NCI-H1436 treated with DMSO at 0.1 percent for 48 hours (cell line): Measurements from ENCODE around the gene TSGA10.
"Not testable (repeated sequence)": the region's sequence is repeated elsewhere in the genome, so short reads cannot be mapped to it uniquely, and the experiment has no call there.

Experiments
- DNase-seq: peaks from one replicate; lab custom pipeline; 2025; lab: John Stamatoyannopoulos, UW

The TSGA10 gene

GRCh38 chr2:99153921-99154604, 679 bp downstream of the TSGA10 start:
- DNase-seq, result no peak

DNA sequence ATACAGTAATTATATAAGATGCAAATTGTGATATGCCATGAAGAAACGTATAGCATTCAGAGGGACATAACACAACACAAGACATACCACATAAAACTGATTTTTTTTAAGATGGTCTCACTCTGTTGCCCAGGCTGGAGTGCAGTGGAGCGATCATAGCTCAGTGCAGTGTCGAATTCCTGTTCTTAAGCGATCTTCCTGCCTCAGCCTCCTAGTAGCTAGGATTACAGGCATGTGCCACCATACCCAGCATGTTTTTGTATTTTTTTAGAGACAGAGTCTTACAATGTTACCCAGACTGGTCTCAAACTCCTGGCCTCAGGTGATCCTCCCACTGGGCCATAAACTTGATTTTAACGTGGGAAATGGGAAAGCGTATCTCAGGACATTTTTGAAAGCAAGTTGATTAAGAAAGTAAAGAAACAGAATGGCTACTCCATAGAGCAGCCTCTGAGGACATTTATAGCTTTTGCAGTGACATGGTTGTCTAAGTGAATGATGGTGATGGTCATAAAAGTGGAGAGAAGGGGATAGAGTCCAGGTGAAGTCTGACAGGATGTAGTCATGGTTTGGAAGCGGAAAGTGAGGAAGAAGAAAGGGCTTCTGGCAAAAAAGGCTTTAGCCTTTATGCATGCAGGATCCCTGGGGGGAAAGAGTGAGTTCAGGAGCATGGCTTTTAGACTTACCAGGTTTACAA, 2.4 kb downstream of the TSGA10 start:
- DNase-seq, result no peak

GRCh38 chr2:99150706-99151105, 4.0 kb downstream of the TSGA10 start:
- no peak for DNase-seq

GRCh38 chr2:99141110-99142108, 13.3 kb downstream of the TSGA10 start, which contains the start of gene C2orf15:
Gene C2orf15 (plus strand): TSS chr2:99141707. CDS start chr2:99150559, 8,852 bp downstream.
- DNase-seq, result peak; percentile 89

GRCh38 chr2:99140860-99141109, 14.0 kb downstream of the TSGA10 start:
- no peak for DNase-seq

DNA sequence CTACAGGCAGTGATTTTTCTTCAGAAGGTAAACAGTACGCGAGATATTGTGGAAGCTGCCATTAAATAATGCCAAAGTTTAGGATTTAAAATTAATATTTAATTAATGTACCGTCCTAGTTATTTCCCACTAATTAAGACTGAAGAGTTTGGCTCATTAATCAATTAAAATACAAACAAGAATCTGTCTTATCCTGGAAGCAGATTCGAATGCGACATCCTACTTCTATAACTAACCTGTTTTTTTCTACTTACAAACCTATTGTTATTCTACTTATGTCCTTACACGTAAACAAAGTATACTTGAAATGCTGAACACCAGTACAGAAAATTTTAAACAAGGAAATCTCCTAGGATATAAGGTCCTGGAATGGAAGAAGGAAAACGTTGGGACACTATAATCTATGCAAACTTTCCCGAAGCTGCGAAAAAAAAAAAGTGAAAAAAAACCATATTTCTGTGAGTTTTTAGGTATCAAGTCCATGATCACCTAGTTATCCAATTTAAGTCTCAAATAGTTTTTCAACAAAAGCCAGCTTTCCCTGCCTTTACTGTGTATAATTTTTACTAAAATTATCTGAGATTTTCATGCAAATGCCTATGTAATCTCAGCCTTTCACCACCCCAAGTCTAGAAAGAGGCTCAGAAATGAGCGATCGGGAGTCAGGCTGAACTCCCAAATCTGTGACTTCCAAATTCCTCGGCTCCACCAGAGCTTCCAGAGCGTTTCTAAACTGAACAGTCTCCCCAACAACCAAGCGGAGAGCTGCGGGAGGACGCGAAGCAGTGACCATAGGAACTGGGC, 14.5 kb downstream of the TSGA10 start:
- DNase-seq, result no peak

DNA sequence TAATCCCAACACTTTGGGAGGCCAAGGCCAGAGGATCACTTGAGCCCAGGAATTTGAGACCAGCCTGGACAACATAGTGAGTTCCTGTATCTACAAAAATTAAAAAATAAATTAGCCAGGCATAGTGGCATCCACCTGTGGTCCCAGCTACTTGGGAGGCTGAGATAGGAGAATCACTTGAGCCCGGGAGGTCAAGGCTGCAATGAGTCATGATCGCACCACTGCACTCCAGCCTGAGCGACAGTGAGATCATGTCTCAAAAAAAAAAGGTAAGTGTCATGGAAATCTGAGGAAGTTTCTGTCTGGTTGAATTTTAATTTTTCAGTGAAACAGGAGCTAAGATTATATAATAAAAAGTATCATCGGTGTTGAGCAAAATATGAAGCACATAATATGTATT, 15.7 kb downstream of the TSGA10 start:
- DNase-seq, result no peak

DNA sequence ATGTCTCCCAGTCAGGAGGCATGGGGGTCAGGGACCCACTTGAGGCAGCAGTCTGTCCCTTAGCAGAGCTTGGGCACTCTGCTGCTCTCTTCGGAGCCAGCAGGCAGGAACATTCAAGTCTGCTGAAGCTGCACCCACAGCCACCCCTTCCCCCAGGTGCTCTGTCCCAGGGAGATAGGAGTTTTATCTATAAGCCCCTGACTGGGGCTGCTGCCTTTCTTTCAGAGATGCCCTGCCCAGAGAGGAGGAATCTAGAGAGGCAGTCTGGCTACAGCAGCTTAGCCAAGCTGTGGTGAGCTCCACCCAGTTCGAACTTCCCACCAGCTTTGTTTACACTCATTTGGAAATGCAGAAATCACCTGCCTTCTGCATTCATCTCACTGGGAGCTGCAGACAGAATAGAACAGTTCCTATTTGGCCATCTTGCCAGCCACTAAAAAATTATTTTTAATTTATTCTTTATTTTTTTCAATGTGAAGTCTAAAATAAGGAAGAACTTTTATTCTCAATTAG, 19.6 kb downstream of the TSGA10 start:
- DNase-seq, result not testable (repeated sequence)

DNA sequence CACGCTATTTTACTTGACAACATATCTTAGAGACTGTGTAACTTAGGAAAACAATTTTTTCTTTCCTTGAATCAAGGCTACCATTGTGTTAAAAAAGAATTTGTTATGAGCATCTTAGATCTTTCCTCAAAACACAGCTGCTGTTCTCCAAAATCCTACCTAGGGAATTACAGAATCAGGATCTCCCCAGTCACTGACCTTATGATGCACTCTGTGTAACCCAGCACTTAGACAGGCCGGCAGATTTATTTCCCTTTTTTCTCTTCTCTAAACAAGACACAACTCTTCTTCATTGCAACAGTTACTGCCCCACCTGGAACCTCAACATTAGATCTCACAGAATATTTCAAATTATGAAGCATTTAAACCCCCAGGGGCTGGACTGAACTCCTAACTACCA, 26.8 kb downstream of the TSGA10 start:
- no peak for DNase-seq

GRCh38 chr2:99112617-99113016, 42.1 kb downstream of the TSGA10 start:
- no peak for DNase-seq

DNA sequence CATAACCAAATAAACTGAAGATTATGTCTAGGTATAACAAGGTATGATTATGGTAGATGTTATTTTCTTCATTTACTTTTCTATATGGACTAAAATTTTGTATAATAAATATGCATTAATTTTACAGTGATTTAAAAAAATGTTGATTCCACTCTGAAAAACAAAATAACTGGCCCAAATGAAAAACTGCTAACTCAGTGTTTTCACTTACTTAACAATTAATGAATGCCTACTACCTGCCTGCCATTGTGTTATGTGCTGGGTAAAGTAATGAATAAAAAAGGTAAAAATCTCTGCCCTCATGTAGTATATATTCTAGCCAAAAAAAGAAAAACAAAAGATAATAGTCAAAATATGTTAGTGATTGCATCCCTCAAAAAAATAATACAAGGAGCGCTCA, 42.8 kb downstream of the TSGA10 start:
- no peak for DNase-seq

DNA sequence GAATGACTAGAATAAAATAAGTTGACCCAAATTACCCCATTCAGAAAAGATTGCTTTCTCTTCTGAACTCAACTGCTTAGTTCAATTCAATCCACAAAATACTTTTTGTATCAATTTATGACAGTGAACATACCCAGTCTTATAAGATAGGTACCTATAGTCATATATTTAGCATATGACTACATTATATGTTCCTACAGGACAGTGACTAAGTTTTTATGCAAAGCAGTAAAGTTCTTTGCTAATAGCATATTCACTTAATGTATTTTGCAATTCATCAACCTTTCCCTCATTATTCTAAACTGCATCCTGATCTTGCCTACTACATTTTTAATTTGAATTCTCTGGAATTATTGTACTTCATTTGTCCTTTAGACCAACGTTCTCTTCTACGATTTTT, 43.5 kb downstream of the TSGA10 start:
- no peak for DNase-seq

GRCh38 chr2:99106913-99107312, 47.8 kb downstream of the TSGA10 start:
- DNase-seq, result no peak

GRCh38 chr2:99104006-99104405, 50.7 kb downstream of the TSGA10 start:
- no peak for DNase-seq

- DNase-seq, result no peak
Measured at GRCh38 chr2:99101697-99102096, 53.0 kb downstream of the TSGA10 start.

GRCh38 chr2:99096728-99097127, 58.0 kb downstream of the TSGA10 start:
- no peak for DNase-seq

GRCh38 chr2:99088017-99088416, 66.7 kb downstream of the TSGA10 start:
- no peak for DNase-seq

DNA sequence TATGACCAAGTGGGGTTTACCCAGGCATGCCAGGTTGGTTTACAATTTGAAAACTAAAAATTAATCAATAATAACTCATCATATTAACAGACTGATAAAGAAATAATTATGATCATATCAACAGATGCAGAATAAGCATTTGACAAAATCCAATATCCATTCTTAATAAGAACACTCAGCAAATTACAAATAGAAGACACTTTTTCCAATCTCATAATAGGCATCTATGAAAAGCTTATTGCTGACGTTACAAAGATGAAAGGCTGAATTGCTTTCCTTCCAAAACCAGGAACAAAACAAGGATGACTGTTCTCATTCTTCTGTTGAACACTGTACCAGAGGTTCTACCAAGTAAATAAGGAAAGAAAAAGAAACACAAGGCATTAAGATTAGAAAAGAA, 68.4 kb downstream of the TSGA10 start:
- no peak for DNase-seq

GRCh38 chr2:99085421-99085820, 69.3 kb downstream of the TSGA10 start:
- DNase-seq, result no peak

GRCh38 chr2:99084256-99084655, 70.5 kb downstream of the TSGA10 start:
- DNase-seq, result no peak

- no peak for DNase-seq
Measured at GRCh38 chr2:99081891-99082290, 72.9 kb downstream of the TSGA10 start.

- no peak for DNase-seq
Measured at GRCh38 chr2:99079226-99079625, 75.5 kb downstream of the TSGA10 start.
